GM12874 (cell line): Measurements from ENCODE around the gene ADGRG2.

Source experiments
- CTCF ChIP-seq: IDR thresholded peaks from 2 replicates; pipeline ENCODE4 v1.5.1; 2011; ENCODE audit warnings: low read depth, mild to moderate bottlenecking, control low read depth, low read length, moderate library complexity; ENCODE audit not compliant: insufficient read depth

The ADGRG2 gene

GRCh38 chrX:19100586-19100985 lies 21.7 kb downstream of the ADGRG2 start:
- no peak for TF ChIP-seq CTCF

GRCh38 chrX:19097553-19098283 lies 24.6 kb downstream of the ADGRG2 start:
- no peak for TF ChIP-seq CTCF

DNA sequence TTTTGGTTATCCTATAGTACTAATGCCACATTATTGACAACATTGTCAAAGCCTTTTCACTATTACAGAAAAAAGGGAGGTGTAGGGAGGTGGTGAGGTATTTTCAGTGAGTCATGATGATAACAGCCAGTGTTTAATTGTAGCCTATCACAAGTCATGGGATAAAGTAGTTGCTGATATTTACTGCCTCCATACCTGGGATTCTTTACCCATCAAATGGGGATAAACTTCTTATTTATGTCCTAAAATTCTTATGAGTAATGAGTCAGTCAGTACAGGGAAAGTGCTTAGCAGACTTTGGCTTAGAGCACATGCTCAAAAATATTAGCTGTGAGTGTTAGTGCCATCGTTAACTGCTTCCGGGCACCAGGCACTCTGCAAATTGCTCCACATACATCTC lies 25.7 kb downstream of the ADGRG2 start:
- no peak for TF ChIP-seq CTCF

DNA sequence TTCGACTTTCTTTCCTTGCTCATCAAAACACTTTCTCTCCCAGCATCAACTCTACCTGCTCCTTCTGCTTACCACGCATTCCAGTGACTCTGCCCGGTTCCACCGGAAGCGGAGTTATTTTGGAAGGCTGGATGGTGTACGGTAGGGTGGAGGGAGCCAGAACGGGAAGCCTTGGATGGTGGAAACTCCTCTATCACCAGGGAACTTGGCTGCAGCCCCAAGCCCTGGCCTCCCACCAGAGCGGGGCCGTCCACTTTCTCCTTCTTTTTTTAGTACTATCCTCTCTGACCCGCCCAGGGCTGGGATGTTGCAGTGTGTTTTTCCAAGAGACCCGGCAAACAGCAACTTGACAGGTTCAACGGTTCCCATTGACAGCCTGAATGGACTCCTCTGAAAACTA lies 27.6 kb downstream of the ADGRG2 start:
- no peak for TF ChIP-seq CTCF

- no peak for TF ChIP-seq CTCF
Observed at GRCh38 chrX:19091596-19091995, 30.7 kb downstream of the ADGRG2 start.

GRCh38 chrX:19089555-19090040 lies 32.7 kb downstream of the ADGRG2 start:
- no peak for TF ChIP-seq CTCF

DNA sequence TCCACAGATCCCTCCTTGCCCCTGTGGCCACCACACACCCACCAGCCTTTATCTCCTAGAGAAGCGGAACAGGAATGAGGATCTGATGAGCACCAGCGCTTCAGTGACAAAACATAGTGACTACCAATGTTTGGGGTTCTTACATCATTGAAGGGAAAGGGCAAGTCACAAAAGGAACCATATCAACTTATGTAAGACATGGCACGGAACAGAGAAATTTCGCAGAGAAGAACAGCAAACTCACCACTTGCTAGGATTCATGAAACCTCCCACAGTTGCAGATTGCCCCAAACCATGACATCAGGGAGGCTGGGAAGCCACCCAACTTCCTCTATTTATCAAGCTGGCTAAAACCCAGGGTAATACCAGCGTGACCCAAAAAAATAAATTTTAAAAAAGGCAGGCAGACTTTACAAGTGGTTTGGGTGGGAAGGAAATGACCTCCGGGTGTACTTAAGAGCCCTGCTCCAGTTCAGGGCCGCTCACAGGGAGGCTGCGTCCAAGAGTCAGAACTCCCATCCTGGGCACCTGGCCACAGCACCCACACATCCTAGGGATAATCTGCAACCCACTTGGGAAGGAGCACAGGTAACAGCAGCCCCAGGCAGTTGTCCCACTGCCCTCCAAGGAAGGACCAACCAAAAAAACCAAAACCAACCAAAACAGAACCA lies 36.0 kb downstream of the ADGRG2 start:
- no peak for TF ChIP-seq CTCF
